ENCODE measurements around the gene TTC6.

The TTC6 gene

GRCh38 chr14:37597914-37598746 lies 2.7 kb downstream of the TTC6 start:
- ATAC-seq: no peak

- ATAC-seq: no peak
These were observed 3.5 kb downstream of the TTC6 start for GRCh38 chr14:37598747-37599506.

GRCh38 chr14:37599507-37600368 lies 4.3 kb downstream of the TTC6 start:
- ATAC-seq: no peak

- ATAC-seq: no peak
These were observed 5.7 kb downstream of the TTC6 start for GRCh38 chr14:37600880-37601741.

GRCh38 chr14:37601865-37602264 lies 6.4 kb downstream of the TTC6 start:
- ATAC-seq: no peak

- ATAC-seq: no peak
These were observed 7.4 kb downstream of the TTC6 start for GRCh38 chr14:37602605-37603453.

GRCh38 chr14:37603688-37604251 lies 8.3 kb downstream of the TTC6 start:
- ATAC-seq: no peak

- no peak for ATAC-seq
These were observed 11.2 kb downstream of the TTC6 start for GRCh38 chr14:37606678-37607077.

GRCh38 chr14:37608649-37609048 lies 13.2 kb downstream of the TTC6 start:
- no peak for ATAC-seq

- ATAC-seq: no peak
These were observed 15.6 kb downstream of the TTC6 start for GRCh38 chr14:37610945-37611523.

GRCh38 chr14:37615582-37616289 lies 20.3 kb downstream of the TTC6 start:
- no peak for ATAC-seq

GRCh38 chr14:37616853-37617252 lies 21.4 kb downstream of the TTC6 start:
- no peak for ATAC-seq

- no peak for ATAC-seq
These were observed 22.5 kb downstream of the TTC6 start for GRCh38 chr14:37617864-37618365.

GRCh38 chr14:37618498-37619028 lies 23.1 kb downstream of the TTC6 start:
- no peak for ATAC-seq

GRCh38 chr14:37620856-37621255 lies 25.4 kb downstream of the TTC6 start:
- no peak for ATAC-seq

GRCh38 chr14:37622231-37622923 lies 26.9 kb downstream of the TTC6 start:
- ATAC-seq: no peak

- ATAC-seq: no peak
These were observed 28.1 kb downstream of the TTC6 start for GRCh38 chr14:37623426-37623951.

GRCh38 chr14:37623971-37624370 lies 28.5 kb downstream of the TTC6 start:
- no peak for ATAC-seq

Data from activated CD4-positive, CD25-positive, alpha-beta regulatory T cell treated with anti-CD3 and anti-CD28 coated beads, Interleukin-2, amount 50 U/mL, for 24 hours (primary cell).